IMR-90 (cell line): ENCODE data around the gene RPH3AL. TPM values are rescaled to one million over a fixed set of nuclear protein-coding genes. Genes with fewer than 3 reads are reported as not detected.

ENCODE experiments used
- ATAC-seq: fragments of 200-7000 bp; cut with Tn5 transposase; 2 replicates; pipeline ENCODE4 v1.9.1; 2020; ENCODE audit warnings: low read depth, mild to moderate bottlenecking, moderate library complexity
- BruUV-seq: library from RNA; stranded (reverse); fragments of 400-500 nt; replicated peaks from 2 replicates; lab custom pipeline; 2021; lab: Mats Ljungman, UMichigan
- CTCF ChIA-PET: fragments of 300-600 bp; formaldehyde crosslinking; extraction: SDS; loops from one replicate; lab custom pipeline; 2021; ENCODE audit warnings: antibody characterized with exemption; lab: Yijun Ruan, JAX
- POLR2A ChIA-PET: fragments of 300-600 bp; sonication (Branson Sonifier 250); formaldehyde crosslinking; loops from one replicate; lab custom pipeline; 2022; ENCODE audit warnings: antibody characterized with exemption; ENCODE audit not compliant: unreplicated experiment; lab: Charles Lee
- DNase-seq: peaks from one replicate; pipeline ENCODE4 v3.0.0; 2013
- H2AFZ ChIP-seq: replicated peaks from 2 replicates; pipeline ENCODE3; 2013; ENCODE audit warnings: low read length, mild to moderate bottlenecking; ENCODE audit not compliant: poor library complexity
- H2AK5ac ChIP-seq: 2 replicates; pipeline ENCODE4 v1.6.1; 2013; ENCODE audit warnings: low read depth, low read length, inconsistent platforms
- H2AK9ac ChIP-seq: replicated peaks from 2 replicates; pipeline ENCODE3; 2013; ENCODE audit warnings: mild to moderate bottlenecking, low read depth, low read length, moderate library complexity; ENCODE audit not compliant: poor library complexity
- H2BK120ac ChIP-seq: 2 replicates; pipeline ENCODE4 v1.6.1; 2013; ENCODE audit warnings: low read depth, low read length, inconsistent platforms
- H2BK15ac ChIP-seq: 3 replicates; pipeline ENCODE4 v1.6.1; 2013; ENCODE audit warnings: low read depth, low read length, inconsistent platforms
- H2BK20ac ChIP-seq: 2 replicates; pipeline ENCODE4 v1.6.1; 2013; ENCODE audit warnings: low read depth, mild to moderate bottlenecking, inconsistent platforms, low read length, moderate library complexity
- H2BK5ac ChIP-seq: 2 replicates; pipeline ENCODE4 v1.6.1; 2013; ENCODE audit warnings: mild to moderate bottlenecking, low read depth, low read length, inconsistent platforms; ENCODE audit not compliant: poor library complexity, severe bottlenecking
- H3K14ac ChIP-seq: replicated peaks from 2 replicates; pipeline ENCODE4 v1.6.1; 2013; ENCODE audit warnings: low read depth, low read length, inconsistent platforms
- H3K18ac ChIP-seq: 2 replicates; pipeline ENCODE4 v1.6.1; 2013; ENCODE audit warnings: low read depth, low read length, control low read depth
- H3K23ac ChIP-seq: 2 replicates; pipeline ENCODE4 v1.6.1; 2013; ENCODE audit warnings: low read depth, low read length, inconsistent platforms
- H3K27ac ChIP-seq: 2 replicates; pipeline ENCODE4 v1.5.1; 2013; ENCODE audit warnings: mild to moderate bottlenecking, control low read depth, low read length; ENCODE audit not compliant: insufficient read depth
- H3K27me3 ChIP-seq: 2 replicates; pipeline ENCODE4 v1.6.1; 2013; ENCODE audit warnings: low read length; ENCODE audit not compliant: control insufficient read depth, insufficient read depth
- H3K36me3 ChIP-seq: 2 replicates; pipeline ENCODE4 v1.6.1; 2013; ENCODE audit warnings: low read length, mixed read lengths; ENCODE audit not compliant: control insufficient read depth, insufficient read depth
- H3K4ac ChIP-seq: 2 replicates; pipeline ENCODE4 v1.6.1; 2013; ENCODE audit warnings: low read depth, low read length, inconsistent platforms
- H3K4me1 ChIP-seq: 2 replicates; pipeline ENCODE4 v1.6.1; 2013; ENCODE audit warnings: low read length, mixed read lengths; ENCODE audit not compliant: control insufficient read depth, insufficient read depth
- H3K4me2 ChIP-seq: 2 replicates; pipeline ENCODE4 v1.6.1; 2013; ENCODE audit warnings: low read depth, mild to moderate bottlenecking, control low read depth, low read length, moderate library complexity
- H3K4me3 ChIP-seq: 2 replicates; pipeline ENCODE4 v1.5.1; 2013; ENCODE audit warnings: low read depth, mild to moderate bottlenecking, control low read depth, low read length, moderate library complexity; ENCODE audit not compliant: insufficient read depth
- H3K56ac ChIP-seq: 2 replicates; pipeline ENCODE4 v1.6.1; 2013; ENCODE audit warnings: low read length, inconsistent platforms; ENCODE audit not compliant: insufficient read depth; ENCODE audit errors: extremely low read depth
- H3K79me1 ChIP-seq, 2 experiments: 2 replicates each; pipeline ENCODE4 v1.6.1; 2013; ENCODE audit warnings: low read length in 2 of 2, inconsistent platforms in 1 of 2, low read depth in 1 of 2
- H3K9ac ChIP-seq: 2 replicates; pipeline ENCODE4 v1.6.1; 2013; ENCODE audit warnings: low read depth, low read length, control low read depth
- H3K9me1 ChIP-seq: 2 replicates; pipeline ENCODE4 v1.6.1; 2013; ENCODE audit warnings: low read length, inconsistent platforms; ENCODE audit not compliant: insufficient read depth
- H3K9me3 ChIP-seq: 2 replicates; pipeline ENCODE4 v1.6.1; 2013; ENCODE audit warnings: low read length; ENCODE audit not compliant: control insufficient read depth, insufficient read depth
- H4K20me1 ChIP-seq: 2 replicates; pipeline ENCODE4 v1.6.1; 2013; ENCODE audit warnings: low read length, inconsistent platforms; ENCODE audit not compliant: insufficient read depth
- H4K5ac ChIP-seq: 2 replicates; pipeline ENCODE4 v1.6.1; 2013; ENCODE audit warnings: mild to moderate bottlenecking, low read depth, low read length, control low read depth
- H4K8ac ChIP-seq, 2 experiments: 2 replicates each; pipeline ENCODE4 v1.6.1; 2013; ENCODE audit warnings: low read depth in 2 of 2, low read length in 2 of 2, control low read depth in 1 of 2, inconsistent platforms in 1 of 2
- H4K91ac ChIP-seq: 2 replicates; pipeline ENCODE4 v1.6.1; 2013; ENCODE audit warnings: low read depth, low read length, inconsistent platforms; ENCODE audit not compliant: insufficient read depth
- BHLHE40 ChIP-seq: fragments of 150-350 bp; IDR thresholded peaks from 2 replicates; pipeline ENCODE4 v1.6.1; 2016; ENCODE audit warnings: mild to moderate bottlenecking, low read depth, low read length
- CEBPB ChIP-seq: IDR thresholded peaks from 2 replicates; pipeline ENCODE4 v1.6.1; 2012; ENCODE audit warnings: low read depth, low read length, improper control_type of control experiment
- CHD1 ChIP-seq: IDR thresholded peaks from 2 replicates; pipeline ENCODE4 v1.6.1; 2012; ENCODE audit warnings: low read depth, low read length, improper control_type of control experiment
- CTCF ChIP-seq: conservative IDR thresholded peaks from 2 replicates; pipeline ENCODE4 v1.5.1; 2012; ENCODE audit warnings: mild to moderate bottlenecking, low read depth, low read length, improper control_type of control experiment
- FOS ChIP-seq: fragments of 150-350 bp; IDR thresholded peaks from 2 replicates; pipeline ENCODE4 v1.6.1; 2016; ENCODE audit warnings: low read depth, low read length
- MAFK ChIP-seq: IDR thresholded peaks from 2 replicates; pipeline ENCODE4 v1.6.1; 2012; ENCODE audit warnings: low read depth, low read length, improper control_type of control experiment
- MAZ ChIP-seq: IDR thresholded peaks from 2 replicates; pipeline ENCODE4 v1.6.1; 2012; ENCODE audit warnings: low read depth, mild to moderate bottlenecking, low read length, improper control_type of control experiment, moderate library complexity, borderline replicate concordance
- MXI1 ChIP-seq: IDR thresholded peaks from 2 replicates; pipeline ENCODE4 v1.6.1; 2012; ENCODE audit warnings: low read depth, mild to moderate bottlenecking, low read length, moderate library complexity, borderline replicate concordance
- NFE2L2 ChIP-seq: fragments of 150-350 bp; IDR thresholded peaks from 2 replicates; pipeline ENCODE4 v1.6.1; 2016; ENCODE audit warnings: low read depth, mild to moderate bottlenecking, low read length
- POLR2A ChIP-seq: IDR thresholded peaks from 2 replicates; pipeline ENCODE4 v1.6.1; 2012; ENCODE audit warnings: mild to moderate bottlenecking, low read depth, low read length
- RAD21 ChIP-seq: IDR thresholded peaks from 2 replicates; pipeline ENCODE4 v1.6.1; 2012; ENCODE audit warnings: low read length, improper control_type of control experiment
- RCOR1 ChIP-seq: IDR thresholded peaks from 2 replicates; pipeline ENCODE4 v1.6.1; 2012; ENCODE audit warnings: mild to moderate bottlenecking, low read length, improper control_type of control experiment; ENCODE audit not compliant: insufficient replicate concordance
- RFX5 ChIP-seq: IDR thresholded peaks from 2 replicates; pipeline ENCODE4 v1.8.0; 2012; ENCODE audit warnings: low read depth, mild to moderate bottlenecking, low read length, moderate library complexity
- SMC3 ChIP-seq: fragments of 150-350 bp; IDR thresholded peaks from 2 replicates; pipeline ENCODE4 v1.6.1; 2016; ENCODE audit warnings: low read depth, mild to moderate bottlenecking, antibody characterized with exemption, low read length, moderate library complexity
- USF2 ChIP-seq: fragments of 150-350 bp; IDR thresholded peaks from 2 replicates; pipeline ENCODE4 v1.6.1; 2017; ENCODE audit warnings: mild to moderate bottlenecking, antibody characterized with exemption, low read length, low read depth
- WGBS, 2 experiments: methylation state at CpG; one replicate each; pipeline versions ENCODE4 v1.1.5 to v1.1.7; 2013; ENCODE audit warnings: missing lambda C conversion rate in 2 of 2; ENCODE audit not compliant: insufficient read length in 1 of 2; ENCODE audit errors: extremely low coverage in 2 of 2; 5-methylcytosine and 5-hydroxymethylcytosine counted together
- dilution Hi-C: fragments of 300-500 bp; cut with HindIII; formaldehyde crosslinking; loops from one replicate; pipeline ENCODE4 v1.14.3; 2018; ENCODE audit warnings: low sequenced_read_pairs; ENCODE audit not compliant: unreplicated experiment
- in situ Hi-C: fragments of 300-500 bp; cut with MboI; formaldehyde crosslinking; loops from 3 replicates; pipeline ENCODE4 v1.14.3; 2019; ENCODE audit warnings: low sequenced_read_pairs, inconsistent platforms, mixed read lengths
- intact Hi-C: fragments of 100-400 bp; cut with micrococcal nuclease; formaldehyde crosslinking; loops from 2 replicates; pipeline ENCODE4 v1.10.0; 2022
- polyA plus RNA-seq, 3 experiments: library from polyadenylated mRNA; depleted of rRNA; stranded (reverse); fragments of >200 nt; gene quantifications; 2 replicates each; pipeline ENCODE4 v1.2.3, GENCODE V29; 2012; ENCODE audit warnings: low replicate concordance in 1 of 3
- total RNA-seq: library from RNA; depleted of rRNA; stranded (reverse); fragments of >200 nt; gene quantifications from 2 replicates; pipeline ENCODE4 v1.2.3, GENCODE V29; 2012
- TF ChIP-seq, protein P1 (sequence below): fragments of 150-350 bp; IDR thresholded peaks from 2 replicates; pipeline ENCODE4 v1.6.1; 2016; ENCODE audit warnings: low read depth, mild to moderate bottlenecking, low read length, moderate library complexity, borderline replicate concordance

Gene RPH3AL
- total and polyA plus RNA-seq, 2 of the 4 experiments (the other 2 are of a cell fraction), result 1.8 to 2.5 TPM

- POLR2A ChIA-PET, result no interaction called here
- no peak overlapping the region for H2AK9ac ChIP-seq
- H4K20me1 ChIP-seq, result no peaks in the 10 kb centered on the region
- no peak overlapping the region for H4K5ac ChIP-seq
- no peak overlapping the region for H3K23ac ChIP-seq
- BruUV-seq, result no TSS peak
- no peaks in the 10 kb centered on the region for H3K9me1 ChIP-seq
- dilution Hi-C loops, result no loop called here
- H3K36me3 ChIP-seq, result no peaks in the 10 kb centered on the region
- no peak overlapping the region for H3K4me2 ChIP-seq
- no peak overlapping the region for H4K8ac ChIP-seq
- WGBS, 2 experiments, result no CpG with 5 or more reads among the region's 6 CpGs
- intact Hi-C loops, result no loop called here
- no peak overlapping the region for H2AFZ ChIP-seq
- TF ChIP-seq CEBPB (no peak), RFX5 (no peak), CHD1 (no peak), RAD21 (no peak), BHLHE40 (no peak), MXI1 (no peak), CTCF (no peak), SMC3 (no peak), MAZ (no peak), POLR2A (no peak), MAFK (no peak), USF2 (no peak), RCOR1 (no peak), FOS (no peak), NFE2L2 (no peak)
- TF ChIP-seq, protein P1, sequence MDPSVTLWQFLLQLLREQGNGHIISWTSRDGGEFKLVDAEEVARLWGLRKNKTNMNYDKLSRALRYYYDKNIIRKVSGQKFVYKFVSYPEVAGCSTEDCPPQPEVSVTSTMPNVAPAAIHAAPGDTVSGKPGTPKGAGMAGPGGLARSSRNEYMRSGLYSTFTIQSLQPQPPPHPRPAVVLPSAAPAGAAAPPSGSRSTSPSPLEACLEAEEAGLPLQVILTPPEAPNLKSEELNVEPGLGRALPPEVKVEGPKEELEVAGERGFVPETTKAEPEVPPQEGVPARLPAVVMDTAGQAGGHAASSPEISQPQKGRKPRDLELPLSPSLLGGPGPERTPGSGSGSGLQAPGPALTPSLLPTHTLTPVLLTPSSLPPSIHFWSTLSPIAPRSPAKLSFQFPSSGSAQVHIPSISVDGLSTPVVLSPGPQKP, result no peak
- H3K9me3 ChIP-seq, result no peaks in the 10 kb centered on the region; the same call in 1 of the 2 replicates
- no peaks in the 10 kb centered on the region for H3K79me1 ChIP-seq
- no peak overlapping the region for H3K4ac ChIP-seq
- H3K4me3 ChIP-seq, result no peak overlapping the region
- peaks cover 9% of the 10 kb centered on the region; the same call in 1 of the 2 replicates for H3K27me3 ChIP-seq
- no peak overlapping the region for H2BK20ac ChIP-seq
- CTCF ChIA-PET, result no interaction called here
- no peak overlapping the region for H2BK5ac ChIP-seq
- in situ Hi-C loops, result no loop called here
- H2BK120ac ChIP-seq, result no peak overlapping the region
- ATAC-seq (no peak), DNase-seq (no peak)
- H4K91ac ChIP-seq, result no peak overlapping the region
- no peak overlapping the region for H3K18ac ChIP-seq
- H2BK15ac ChIP-seq, result no peak overlapping the region
- H3K4me1 ChIP-seq, result no peaks in the 10 kb centered on the region
- no peak overlapping the region for H3K27ac ChIP-seq
- no peak overlapping the region for H3K14ac ChIP-seq
- H3K56ac ChIP-seq, result no peak overlapping the region
- no peak overlapping the region for H3K9ac ChIP-seq
- H2AK5ac ChIP-seq, result no peak overlapping the region
These were observed 86.4 kb downstream of the RPH3AL start for GRCh38 chr17:266219-266618.
